Pancreas (tissue), 10 donors: ENCODE results near the gene NOL4L. TPM values are rescaled to one million over a fixed set of nuclear protein-coding genes. Genes with fewer than 3 reads are reported as not detected.
"Not testable (repeated sequence)": the region's sequence is repeated elsewhere in the genome, so short reads cannot be mapped to it uniquely, and the experiment has no call there.

Experiments
- ATAC-seq, 4 donors: fragments of 200-7000 bp; cut with Tn5 transposase; one replicate each; pipeline versions ENCODE4 v1.8.0 to v1.9.1; 2020; ENCODE audit warnings: mild to moderate bottlenecking in 4 of 4, moderate library complexity in 4 of 4
- DNase-seq, 6 donors: peaks; one replicate each; pipeline ENCODE4 v3.0.0-alpha.2; 2020
- FAIRE-seq: peaks from 2 replicates; lab custom pipeline; 2012; peaks lifted over from hg19 to GRCh38; lab: Jason Lieb, UNC
- H3K27ac ChIP-seq, 4 donors: fragments of 200-600 bp; sonication (generic); 1 replicate in 3 of 4; 2 replicates in 1 of 4; pipeline versions ENCODE4 v1.5.0 to v1.8.0; 2020
- H3K27me3 ChIP-seq, 4 donors: fragments of 200-600 bp; one replicate each; pipeline ENCODE4 v1.8.0; 2021
- H3K36me3 ChIP-seq, 3 donors: fragments of 200-600 bp; sonication (generic) in 1 of 3; one replicate each; pipeline versions ENCODE4 v1.5.0 to v1.8.0; 2020 to 2021
- H3K4me1 ChIP-seq, 3 donors: fragments of 200-600 bp; one replicate each; pipeline ENCODE4 v1.8.0; 2021
- H3K4me3 ChIP-seq, 4 donors: fragments of 200-600 bp; sonication (generic) in 2 of 4; one replicate each; pipeline versions ENCODE4 v1.5.0 to v1.8.0; 2020 to 2021
- H3K9me3 ChIP-seq, 4 donors: fragments of 200-600 bp; one replicate each; pipeline ENCODE4 v1.8.0; 2021
- CTCF ChIP-seq, 4 donors: fragments of 200-600 bp; sonication (generic) in 3 of 4; IDR thresholded peaks; one replicate each; pipeline versions ENCODE4 v1.5.0 to v1.8.0; 2021; ENCODE audit warnings: antibody characterized with exemption in 4 of 4
- WGBS, 2 donors: extraction: QIAGEN DNeasy Blood & Tissue Kit; methylation state at CpG; one replicate each; pipeline ENCODE4 v1.1.7; 2013; 5-methylcytosine and 5-hydroxymethylcytosine counted together
- intact Hi-C, 3 donors: fragments of 100-400 bp; cut with DNase I; formaldehyde crosslinking; loops; one replicate each; pipeline versions ENCODE4 v1.11.1 to v1.14.2; 2022
- polyA plus RNA-seq, 2 donors: library from polyadenylated mRNA; stranded (reverse); fragments of 200-250 nt; gene quantifications; one replicate each; pipeline ENCODE4 v1.2.3, GENCODE V29; 2013
- total RNA-seq, 6 donors: library from RNA; stranded (reverse); fragmentation: NEBNext Ultra II Directional in 4 of 6; extraction: Animal tissue kit (Norgen Biotek cat#: 25700) in 4 of 6; gene quantifications; one replicate each; pipeline versions ENCODE4 v1.2.1 to v1.2.4, GENCODE V29; 2021 to 2023
- donor health status: healthy with polysubstance abuse.
- donor health status: DM: no; HTN: no; CAD: no; lungs with moderate emphysema.
- donor health status: DM: no; HTN: no; CAD: no.
- donor health status: control.
- donor health status: control.
- donor health status: Bipolar disorder and iron deficiency.
- donor health status: DM: yes; HTN: yes; CAD: no.
- donor health status: DM: no; HTN: no; CAD: no.
- donor health status: DM: no; HTN: no; CAD: no.
- donor health status: DM: yes; HTN: yes; CAD: no.

NOL4L gene
- total and polyA plus RNA-seq, 8 donors, result 8.7 to 14.5 (median 10.2) TPM

GRCh38 chr20:32495949-32496348, 89.2 kb downstream of the NOL4L start:
- DNase-seq, result peak in 1 of 6 donors; percentile 26
- WGBS, 2 donors, result 89 to 94% methylated on average over 5 of the region's 5 CpGs
- FAIRE-seq, result no peak
- no peaks in the 10 kb centered on the region for H3K36me3 ChIP-seq
- H3K9me3 ChIP-seq, result no peaks in the 10 kb centered on the region
- H3K27me3 ChIP-seq, result no peaks in the 10 kb centered on the region
- intact Hi-C loops, result no loop called here
- no peak overlapping the region for H3K27ac ChIP-seq
- no peak for TF ChIP-seq CTCF (IDR thresholded peaks at IDR 0.05)
- no peaks in the 10 kb centered on the region for H3K4me1 ChIP-seq
- ATAC-seq, result no peak
- no peak overlapping the region for H3K4me3 ChIP-seq

- Histone ChIP-seq H3K36me3 (no peaks in the 10 kb centered on the region), H3K4me1 (no peaks in the 10 kb centered on the region), H3K27ac (no peak overlapping the region), H3K9me3 (no peaks in the 10 kb centered on the region), H3K4me3 (no peak overlapping the region), H3K27me3 (no peaks in the 10 kb centered on the region)
- 85 to 92% methylated on average over 8 of the region's 8 CpGs for WGBS, 2 donors
- no peak for ATAC-seq
- no peak for FAIRE-seq
- DNase-seq, result peak in 1 of 6 donors; percentile 41
- TF ChIP-seq CTCF (IDR thresholded peaks at IDR 0.05), result no peak
- intact Hi-C loops, result no loop called here
Observed at GRCh38 chr20:32495217-32495565, 89.9 kb downstream of the NOL4L start.

- ATAC-seq (no peak), FAIRE-seq (no peak), DNase-seq (peak in 1 of 6 donors; percentile 17)
- intact Hi-C loops, result no loop called here
- Histone ChIP-seq H3K27ac (no peak overlapping the region), H3K4me3 (no peak overlapping the region), H3K36me3 (no peaks in the 10 kb centered on the region), H3K27me3 (no peaks in the 10 kb centered on the region), H3K9me3 (no peaks in the 10 kb centered on the region), H3K4me1 (no peaks in the 10 kb centered on the region)
- WGBS, 2 donors, result 88 to 89% methylated on average over 11 of the region's 11 CpGs
- no peak for TF ChIP-seq CTCF (IDR thresholded peaks at IDR 0.05)
Observed at GRCh38 chr20:32494483-32495216, 90.5 kb downstream of the NOL4L start.

GRCh38 chr20:32493356-32493755, 91.8 kb downstream of the NOL4L start:
- no peaks in the 10 kb centered on the region for H3K27me3 ChIP-seq
- H3K4me3 ChIP-seq, result no peak overlapping the region
- 95% methylated on average over 10 of the region's 10 CpGs for WGBS, 2 donors
- intact Hi-C loops, result no loop called here
- peak in 1 of 6 donors; percentile 37 for DNase-seq
- TF ChIP-seq CTCF (IDR thresholded peaks at IDR 0.05), result no peak
- H3K36me3 ChIP-seq, result no peaks in the 10 kb centered on the region
- H3K27ac ChIP-seq, result no peak overlapping the region
- H3K4me1 ChIP-seq, result no peaks in the 10 kb centered on the region
- FAIRE-seq, result no peak
- no peaks in the 10 kb centered on the region for H3K9me3 ChIP-seq
- no peak for ATAC-seq

- H3K27me3 ChIP-seq, intact Hi-C loops, H3K27ac ChIP-seq, H3K36me3 ChIP-seq, FAIRE-seq, ATAC-seq, H3K4me1 ChIP-seq, H3K9me3 ChIP-seq, H3K4me3 ChIP-seq: not testable (repeated sequence)
- peak in 1 of 6 donors; percentile 14 for DNase-seq
- 98% methylated on average over 3 of the region's 3 CpGs for WGBS, 2 donors
Observed at GRCh38 chr20:32491764-32492151, 93.4 kb downstream of the NOL4L start.
